ENCODE measurements around the gene SKI. TPM values are rescaled to one million over a fixed set of nuclear protein-coding genes. Genes with fewer than 3 reads are reported as not detected.

SKI gene
- total and polyA plus RNA-seq, 2 donors (not counting 1 experiment from before 2014, with no cell fraction given): 11.6 to 21.8 TPM

- H3K9ac ChIP-seq (ENCODE audit: insufficient read depth, low read length): no peak overlapping the region
- no peak overlapping the region for H3K4me2 ChIP-seq (ENCODE audit: extremely low read depth, insufficient read depth, low read length)
- no peak overlapping the region for H3K27ac ChIP-seq (ENCODE audit: insufficient read depth, low read length)
- H3K4me1 ChIP-seq (ENCODE audit: control insufficient read depth, extremely low read depth, insufficient read depth, low read length): no peaks in the 10 kb centered on the region
- H3K27me3 ChIP-seq (ENCODE audit: control insufficient read depth, insufficient read depth, low read length): no peaks in the 10 kb centered on the region
- H3K4me3 ChIP-seq (replicated peaks in 1 of 4; ENCODE audit: control extremely low read depth in 1 of 4, insufficient read depth in 1 of 4, low read depth in 3 of 4, low read length in 4 of 4): no peak overlapping the region
- H4K20me1 ChIP-seq (ENCODE audit: control insufficient read depth, extremely low read depth, insufficient read depth, low read length): no peaks in the 10 kb centered on the region
- no peaks in the 10 kb centered on the region for H3K9me3 ChIP-seq (ENCODE audit: control insufficient read depth, insufficient read depth, low read depth, low read length)
- H2AFZ ChIP-seq (ENCODE audit: low read length): no peak overlapping the region
- DNase-seq (ENCODE audit: low read depth in 2 of 2): no peak
- no peak for TF ChIP-seq EZH2 (IDR thresholded peaks at IDR 0.05; ENCODE audit: low read length, missing control alignments)
- TF ChIP-seq, protein P1, sequence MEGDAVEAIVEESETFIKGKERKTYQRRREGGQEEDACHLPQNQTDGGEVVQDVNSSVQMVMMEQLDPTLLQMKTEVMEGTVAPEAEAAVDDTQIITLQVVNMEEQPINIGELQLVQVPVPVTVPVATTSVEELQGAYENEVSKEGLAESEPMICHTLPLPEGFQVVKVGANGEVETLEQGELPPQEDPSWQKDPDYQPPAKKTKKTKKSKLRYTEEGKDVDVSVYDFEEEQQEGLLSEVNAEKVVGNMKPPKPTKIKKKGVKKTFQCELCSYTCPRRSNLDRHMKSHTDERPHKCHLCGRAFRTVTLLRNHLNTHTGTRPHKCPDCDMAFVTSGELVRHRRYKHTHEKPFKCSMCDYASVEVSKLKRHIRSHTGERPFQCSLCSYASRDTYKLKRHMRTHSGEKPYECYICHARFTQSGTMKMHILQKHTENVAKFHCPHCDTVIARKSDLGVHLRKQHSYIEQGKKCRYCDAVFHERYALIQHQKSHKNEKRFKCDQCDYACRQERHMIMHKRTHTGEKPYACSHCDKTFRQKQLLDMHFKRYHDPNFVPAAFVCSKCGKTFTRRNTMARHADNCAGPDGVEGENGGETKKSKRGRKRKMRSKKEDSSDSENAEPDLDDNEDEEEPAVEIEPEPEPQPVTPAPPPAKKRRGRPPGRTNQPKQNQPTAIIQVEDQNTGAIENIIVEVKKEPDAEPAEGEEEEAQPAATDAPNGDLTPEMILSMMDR (conservative IDR thresholded peaks at IDR 0.05 in 1 of 2, IDR thresholded peaks at IDR 0.05 in 1 of 2; ENCODE audit: low read depth in 1 of 2, low read length in 2 of 2): no peak
- no peaks in the 10 kb centered on the region for H3K36me3 ChIP-seq (ENCODE audit: control insufficient read depth, insufficient read depth, low read length)
- no peaks in the 10 kb centered on the region for H3K79me2 ChIP-seq (ENCODE audit: control insufficient read depth, insufficient read depth, low read length)
Measured at GRCh38 chr1:2346691-2347408, 118.7 kb downstream of the SKI start.

DNA sequence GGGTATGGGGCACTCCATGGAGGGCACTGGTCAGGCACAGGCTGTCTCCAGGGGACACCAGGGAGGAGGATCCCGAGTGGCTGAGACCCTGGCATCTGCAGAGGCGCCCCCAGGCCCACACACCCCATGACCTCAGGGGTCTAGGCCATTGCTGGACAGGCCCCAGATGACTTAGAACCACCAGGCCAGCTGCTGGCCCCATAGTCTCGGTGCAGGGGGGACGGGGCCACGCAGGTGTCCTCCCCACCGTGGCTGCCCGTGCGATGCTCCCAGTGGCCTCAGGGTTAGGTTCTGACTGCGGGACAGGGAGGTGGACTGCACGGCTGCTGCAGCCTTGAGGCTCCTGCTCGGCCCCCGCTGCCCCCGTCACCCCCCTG, 119.3 kb downstream of the SKI start:
- DNase-seq (ENCODE audit: low read depth in 2 of 2): no peak
- H3K36me3 ChIP-seq (ENCODE audit: control insufficient read depth, insufficient read depth, low read length): no peaks in the 10 kb centered on the region
- H3K4me3 ChIP-seq (replicated peaks in 1 of 4; ENCODE audit: control extremely low read depth in 1 of 4, insufficient read depth in 1 of 4, low read depth in 3 of 4, low read length in 4 of 4): no peak overlapping the region
- no peaks in the 10 kb centered on the region for H3K4me1 ChIP-seq (ENCODE audit: control insufficient read depth, extremely low read depth, insufficient read depth, low read length)
- H2AFZ ChIP-seq (ENCODE audit: low read length): no peak overlapping the region
- no peaks in the 10 kb centered on the region for H3K9me3 ChIP-seq (ENCODE audit: control insufficient read depth, insufficient read depth, low read depth, low read length)
- no peak overlapping the region for H3K9ac ChIP-seq (ENCODE audit: insufficient read depth, low read length)
- H3K79me2 ChIP-seq (ENCODE audit: control insufficient read depth, insufficient read depth, low read length): no peaks in the 10 kb centered on the region
- no peaks in the 10 kb centered on the region for H3K27me3 ChIP-seq (ENCODE audit: control insufficient read depth, insufficient read depth, low read length)
- no peaks in the 10 kb centered on the region for H4K20me1 ChIP-seq (ENCODE audit: control insufficient read depth, extremely low read depth, insufficient read depth, low read length)
- TF ChIP-seq, protein P1 (conservative IDR thresholded peaks at IDR 0.05 in 1 of 2, IDR thresholded peaks at IDR 0.05 in 1 of 2; ENCODE audit: low read depth in 1 of 2, low read length in 2 of 2): no peak
- no peak for TF ChIP-seq EZH2 (IDR thresholded peaks at IDR 0.05; ENCODE audit: low read length, missing control alignments)
- no peak overlapping the region for H3K27ac ChIP-seq (ENCODE audit: insufficient read depth, low read length)
- H3K4me2 ChIP-seq (ENCODE audit: extremely low read depth, insufficient read depth, low read length): no peak overlapping the region

DNA sequence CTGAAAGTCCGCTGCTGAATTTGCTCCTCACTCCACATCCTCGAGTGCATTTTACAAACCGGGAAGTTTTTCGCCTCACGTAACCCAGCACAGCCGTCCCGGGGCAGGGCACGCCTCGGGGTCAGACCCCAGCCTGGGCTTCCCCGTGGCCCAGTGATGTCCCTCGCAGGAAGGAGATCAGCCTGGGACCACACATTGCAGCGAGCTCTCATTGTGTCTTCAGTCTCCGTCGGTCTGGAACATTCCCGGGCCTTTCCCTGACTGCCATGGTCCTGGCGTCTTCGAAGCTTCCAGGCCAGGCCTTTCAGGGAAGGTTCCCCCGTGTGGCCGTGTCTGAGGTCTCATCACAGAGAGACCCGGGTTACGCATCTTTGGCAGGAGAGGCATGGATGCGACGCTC, 119.8 kb downstream of the SKI start:
- TF ChIP-seq, protein P1 (conservative IDR thresholded peaks at IDR 0.05 in 1 of 2, IDR thresholded peaks at IDR 0.05 in 1 of 2; ENCODE audit: low read depth in 1 of 2, low read length in 2 of 2): no peak
- no peak for TF ChIP-seq EZH2 (IDR thresholded peaks at IDR 0.05; ENCODE audit: low read length, missing control alignments)
- no peaks in the 10 kb centered on the region for H3K9me3 ChIP-seq (ENCODE audit: control insufficient read depth, insufficient read depth, low read depth, low read length)
- H3K36me3 ChIP-seq (ENCODE audit: control insufficient read depth, insufficient read depth, low read length): no peaks in the 10 kb centered on the region
- no peak overlapping the region for H3K27ac ChIP-seq (ENCODE audit: insufficient read depth, low read length)
- H3K4me1 ChIP-seq (ENCODE audit: control insufficient read depth, extremely low read depth, insufficient read depth, low read length): no peaks in the 10 kb centered on the region
- no peaks in the 10 kb centered on the region for H3K27me3 ChIP-seq (ENCODE audit: control insufficient read depth, insufficient read depth, low read length)
- no peak overlapping the region for H3K4me2 ChIP-seq (ENCODE audit: extremely low read depth, insufficient read depth, low read length)
- no peaks in the 10 kb centered on the region for H4K20me1 ChIP-seq (ENCODE audit: control insufficient read depth, extremely low read depth, insufficient read depth, low read length)
- no peaks in the 10 kb centered on the region for H3K79me2 ChIP-seq (ENCODE audit: control insufficient read depth, insufficient read depth, low read length)
- H3K4me3 ChIP-seq (replicated peaks in 1 of 4; ENCODE audit: control extremely low read depth in 1 of 4, insufficient read depth in 1 of 4, low read depth in 3 of 4, low read length in 4 of 4): no peak overlapping the region
- H3K9ac ChIP-seq (ENCODE audit: insufficient read depth, low read length): no peak overlapping the region
- H2AFZ ChIP-seq (ENCODE audit: low read length): no peak overlapping the region
- no peak for DNase-seq (ENCODE audit: low read depth in 2 of 2)
